Posterior cingulate gyrus (tissue), 11 donors: ENCODE data around the gene TRIM72.
A peak's percentile ranks its signal among the peaks of the same experiment; 100 is the strongest.
"Not testable (repeated sequence)": the region's sequence is repeated elsewhere in the genome, so short reads cannot be mapped to it uniquely, and the experiment has no call there.

Experiments used
- DNase-seq, 10 donors: peaks; one replicate each; pipeline versions ENCODE4 v3.0.0 to v3.0.0-alpha.2; 2020 to 2021; ENCODE audit warnings: mixed read lengths in 3 of 10
- intact Hi-C: fragments of 100-400 bp; cut with DNase I; formaldehyde crosslinking; loops from one replicate; pipeline ENCODE4 v1.15.1; 2023

Gene TRIM72

DNA sequence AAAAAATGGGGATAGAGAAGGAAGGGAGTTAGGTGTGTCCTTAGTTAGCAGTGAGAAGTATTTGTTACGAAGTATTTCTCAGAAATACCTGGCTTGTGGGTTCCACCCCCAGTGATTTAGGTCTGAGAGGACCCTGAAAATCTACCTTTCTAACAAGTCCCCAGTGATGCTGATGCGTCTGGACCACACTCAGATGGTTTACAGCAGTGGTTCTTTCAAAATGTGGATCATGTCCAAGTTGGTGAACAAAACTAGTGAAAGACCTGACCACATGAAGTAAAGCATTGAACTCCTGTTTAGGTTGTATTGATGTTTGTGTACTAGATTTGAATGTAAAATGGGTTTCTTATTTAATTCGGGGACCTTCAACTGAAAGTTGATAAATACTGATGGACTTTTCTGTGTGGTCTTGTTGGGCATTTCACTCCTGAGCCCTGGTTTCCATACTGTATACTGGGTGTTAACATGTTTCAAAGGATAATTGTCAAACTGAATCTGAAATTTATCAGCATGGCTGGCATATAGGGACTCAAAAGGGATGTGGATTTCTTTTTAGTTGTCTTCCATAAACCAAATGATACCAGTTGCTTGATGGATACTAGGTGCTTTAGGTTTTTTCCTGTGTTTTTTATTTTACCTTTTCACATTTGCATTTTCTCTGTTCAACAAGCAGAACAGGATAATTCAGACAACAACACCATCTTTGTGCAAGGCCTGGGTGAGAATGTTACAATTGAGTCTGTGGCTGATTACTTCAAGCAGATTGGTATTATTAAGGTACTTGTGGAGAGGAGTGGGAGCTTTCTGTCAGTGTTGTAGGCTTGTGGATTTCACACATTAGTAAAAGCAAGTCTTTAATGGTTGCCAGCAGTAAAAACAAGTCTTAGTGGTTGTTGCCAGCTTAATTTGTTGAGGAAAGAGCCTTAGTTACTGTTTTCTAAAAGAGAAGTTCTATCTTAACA, 25.2 kb upstream of the TRIM72 start:
- DNase-seq: no peak
- intact Hi-C loops: loop anchor here (10.0 kb wide), 1 partner anchor 266 kb away; the partner anchor contains the start of gene ARMC5

GRCh38 chr16:31189412-31189778, 24.5 kb upstream of the TRIM72 start:
- DNase-seq: no peak
- intact Hi-C loops: loop anchor here (10.0 kb wide), 1 partner anchor 265 kb away; the partner anchor contains the start of gene ARMC5

- peak in 2 of 10 donors; percentile 35 to 72 for DNase-seq
- intact Hi-C loops: no loop called here
Measured at GRCh38 chr16:31190061-31190460, 23.9 kb upstream of the TRIM72 start.

- intact Hi-C loops: no loop called here
- DNase-seq: peak in 2 of 10 donors; percentile 22 to 43
Measured at GRCh38 chr16:31190818-31191444, 23.0 kb upstream of the TRIM72 start.

DNA sequence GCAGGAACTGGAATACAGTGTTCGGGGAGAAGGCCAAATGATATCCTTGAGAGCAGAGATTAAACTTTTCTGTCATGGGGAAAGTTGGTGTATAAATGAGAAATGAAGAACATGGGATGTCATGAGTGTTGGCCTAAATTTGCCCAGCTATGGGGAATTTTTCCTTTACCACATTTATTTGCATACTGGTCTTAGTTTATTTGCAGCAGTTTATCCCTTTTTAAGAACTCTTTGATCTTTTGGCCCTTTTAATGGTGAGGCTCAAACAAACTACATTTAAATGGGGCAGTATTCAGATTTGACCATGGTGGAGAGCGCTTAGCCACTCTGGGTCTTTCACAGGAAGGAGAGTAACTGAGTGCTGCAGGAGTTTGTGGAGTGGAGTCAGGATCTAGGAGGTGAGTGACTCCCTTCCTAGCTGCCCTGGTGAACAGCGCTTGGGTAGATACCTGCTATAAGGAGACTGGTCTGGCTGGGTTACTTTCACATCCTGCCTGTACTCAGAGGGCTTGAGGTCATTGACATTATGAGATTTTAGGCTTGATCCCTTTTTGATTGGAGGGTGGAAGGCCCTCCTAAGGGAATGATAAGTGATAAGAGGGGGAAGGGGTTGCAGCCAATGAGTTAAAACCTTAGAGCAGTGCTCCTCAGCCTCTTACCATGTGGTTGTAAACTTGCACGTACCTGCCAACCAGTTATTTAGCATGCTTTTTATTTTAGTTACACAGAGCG, 22.1 kb upstream of the TRIM72 start:
- DNase-seq: no peak
- intact Hi-C loops: no loop called here

DNA sequence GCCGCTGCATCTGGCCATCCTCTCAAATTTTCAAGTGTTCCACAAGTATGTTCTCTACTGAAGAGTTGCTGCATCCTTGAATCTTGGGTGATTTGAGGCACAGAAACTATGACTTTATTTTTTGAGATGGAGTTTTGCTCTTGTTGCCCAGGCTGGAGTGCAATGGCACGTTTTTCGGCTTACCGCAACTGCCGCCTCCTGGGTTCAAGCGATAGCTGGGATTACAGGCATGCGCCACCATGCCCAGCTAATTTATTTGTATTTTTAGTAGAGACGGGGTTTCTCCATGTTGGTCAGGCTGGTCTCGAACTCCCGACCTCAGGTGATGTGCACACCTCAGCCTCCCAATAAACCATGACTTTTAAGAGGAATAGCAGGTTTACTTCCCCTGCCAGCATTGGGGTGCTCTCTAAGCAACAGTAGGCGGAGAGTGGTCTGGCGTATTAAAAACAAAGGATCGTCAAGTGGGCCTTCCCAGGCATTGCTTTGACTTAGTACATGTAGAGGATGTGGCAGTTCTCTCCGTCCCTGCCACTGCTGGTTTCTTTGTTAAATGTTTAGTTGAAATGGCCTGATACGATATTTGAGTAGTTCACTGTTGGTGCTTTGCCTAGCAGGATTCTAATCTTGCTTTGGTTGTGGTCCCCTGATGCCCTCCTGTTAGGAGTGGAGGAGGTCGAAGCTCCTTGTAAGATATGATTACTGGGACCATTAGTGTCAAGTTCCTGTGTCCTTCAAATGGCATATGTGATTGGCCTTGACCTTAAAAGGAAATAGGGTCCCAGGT, 20.9 kb upstream of the TRIM72 start:
- intact Hi-C loops: no loop called here
- DNase-seq: peak in 2 of 10 donors; percentile 22 to 65

DNA sequence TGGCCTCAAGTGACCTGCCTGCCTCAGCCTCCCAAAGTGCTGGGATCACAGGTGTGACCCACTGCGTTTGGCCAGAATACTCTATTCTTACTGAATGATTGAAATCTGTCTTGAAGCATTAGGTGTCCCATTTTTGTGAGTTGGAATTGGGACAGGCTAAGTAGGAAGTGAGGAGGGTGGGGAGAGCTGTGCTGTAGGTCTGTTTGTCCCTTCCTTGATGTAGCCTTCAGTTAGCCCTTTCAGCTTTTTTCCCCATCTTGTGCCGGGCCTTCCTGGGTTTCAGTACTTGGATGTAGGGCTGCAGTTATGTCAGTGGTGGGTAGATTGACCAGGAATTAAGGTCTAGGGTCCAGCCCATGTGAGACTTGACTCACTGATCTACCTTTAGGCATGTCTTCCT, 20.0 kb upstream of the TRIM72 start:
- intact Hi-C loops: no loop called here
- peak in 1 of 10 donors; percentile 20 for DNase-seq

DNA sequence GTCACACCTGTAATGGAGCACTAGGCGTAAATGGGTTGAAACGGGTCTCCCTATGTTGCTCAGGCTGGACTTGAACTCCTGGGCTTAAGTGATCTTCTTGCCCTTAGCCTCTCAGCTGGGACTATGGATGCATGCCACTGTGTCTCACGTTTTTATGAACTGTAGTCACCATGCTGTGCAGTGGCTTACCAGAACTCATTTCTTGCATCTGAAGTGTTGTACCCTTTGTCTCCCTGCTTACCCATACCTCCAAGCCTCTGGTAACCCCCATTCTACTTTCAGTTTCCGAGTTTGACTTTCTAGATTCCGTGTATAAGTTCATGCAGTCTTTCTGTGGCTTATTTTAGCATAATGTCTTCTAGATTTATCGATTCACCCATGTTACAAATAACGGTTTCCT, 19.0 kb upstream of the TRIM72 start:
- intact Hi-C loops: no loop called here
- peak in 1 of 10 donors; percentile 15 for DNase-seq

GRCh38 chr16:31195861-31196260, 18.1 kb upstream of the TRIM72 start:
- intact Hi-C loops: not testable (repeated sequence)

DNA sequence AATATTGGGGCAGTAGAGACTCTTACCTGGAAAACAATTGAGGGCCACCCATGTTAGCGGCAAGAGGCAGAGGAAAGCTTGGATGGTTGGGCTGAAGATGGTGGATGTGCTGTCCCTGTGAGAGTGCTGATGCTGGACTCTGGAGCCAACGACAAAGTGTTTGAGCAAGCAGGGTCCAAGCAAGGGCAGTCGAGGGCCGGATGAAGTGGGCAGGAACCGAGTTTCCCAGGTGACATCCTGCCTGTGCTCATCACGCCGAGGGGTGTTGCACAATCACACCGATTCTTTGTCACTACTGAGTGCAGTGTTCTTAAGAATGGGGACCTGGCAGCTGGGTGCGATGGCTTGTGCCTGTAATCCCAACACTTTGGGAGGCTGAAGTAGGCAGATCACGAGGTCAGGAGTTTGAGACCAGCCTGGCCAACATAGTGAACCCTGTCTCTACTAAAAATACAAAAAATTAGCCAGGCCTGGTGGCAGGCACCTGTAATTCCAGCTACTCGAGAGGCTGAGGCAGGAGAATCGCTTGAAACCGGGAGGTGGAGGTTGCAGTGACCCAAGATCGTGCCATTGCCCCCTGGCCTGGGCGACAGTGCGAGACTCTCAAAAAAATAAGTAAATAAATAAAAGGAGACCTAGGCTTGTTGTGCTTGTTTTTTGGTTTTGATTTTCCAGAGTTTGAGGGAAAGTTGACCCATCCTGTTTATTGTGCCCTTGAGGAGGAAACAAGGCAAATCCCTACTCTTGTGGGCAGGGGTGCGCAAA, 17.4 kb upstream of the TRIM72 start:
- intact Hi-C loops: no loop called here
- DNase-seq: peak in 2 of 10 donors; percentile 46 to 58

More at GRCh38 chr16:31195861-31196260, 18.1 kb upstream of the TRIM72 start:
- peak in 2 of 10 donors; percentile 33 to 51 for DNase-seq

DNA sequence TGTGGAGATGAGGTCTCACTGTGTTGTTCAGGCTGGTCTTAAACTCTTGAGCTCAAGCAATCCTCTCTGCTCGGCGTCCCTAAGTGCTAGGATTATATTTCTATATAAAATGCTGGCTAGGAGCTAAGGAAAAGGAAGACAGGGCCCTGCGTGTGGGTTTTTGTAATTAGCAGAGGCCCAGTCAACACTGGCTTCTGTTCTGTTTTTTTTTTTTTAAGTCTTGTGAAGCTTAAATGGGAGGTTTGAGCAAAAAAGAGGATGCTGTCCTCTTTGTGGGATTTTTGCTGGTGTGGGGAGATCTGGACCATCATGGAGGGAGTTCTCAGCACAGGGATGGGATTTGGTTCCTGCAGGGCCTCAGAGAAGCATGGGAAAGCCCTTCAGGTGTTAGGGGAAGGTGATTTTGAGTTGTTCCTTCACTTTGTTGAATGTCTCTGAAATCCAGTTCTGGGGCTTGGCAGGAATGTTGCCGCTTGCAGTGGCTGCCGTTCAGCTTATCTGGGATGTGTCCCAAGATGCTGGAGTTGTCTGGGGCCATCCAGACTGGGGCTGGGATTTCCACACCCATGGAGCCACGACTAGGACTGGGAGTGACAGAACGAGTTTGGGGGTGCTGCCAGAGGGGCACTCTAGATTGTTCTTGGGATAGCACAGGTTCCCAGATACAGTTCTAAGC, 15.6 kb upstream of the TRIM72 start:
- intact Hi-C loops: no loop called here
- peak in 2 of 10 donors; percentile 8 to 11 for DNase-seq

- peak in 2 of 10 donors; percentile 12 for DNase-seq
- intact Hi-C loops: no loop called here
Measured at GRCh38 chr16:31199430-31200041, 14.4 kb upstream of the TRIM72 start.

- intact Hi-C loops: not testable (repeated sequence)
- DNase-seq: peak in 2 of 10 donors; percentile 45 to 59
Measured at GRCh38 chr16:31200111-31200510, 13.8 kb upstream of the TRIM72 start.

GRCh38 chr16:31200821-31201568, 12.9 kb upstream of the TRIM72 start:
- DNase-seq: peak in 2 of 10 donors; percentile 5 to 54
- intact Hi-C loops: no loop called here

GRCh38 chr16:31201582-31202413, 12.1 kb upstream of the TRIM72 start:
- DNase-seq: peak in 3 of 10 donors; percentile 24 to 85 (median 70)
- intact Hi-C loops: no loop called here
